ENCODE data around the gene RAF1. TPM values are rescaled to one million over a fixed set of nuclear protein-coding genes. Genes with fewer than 3 reads are reported as not detected.

RAF1 gene
- total and polyA plus RNA-seq, 2 of the 13 experiments (the other 11 are each of a cell fraction or from before 2014, with no cell fraction given), result 72.2 to 91.4 TPM

- Histone ChIP-seq H4K20me1 (ENCODE audit: insufficient read depth, low read length) (peaks cover 58% of the 10 kb centered on the region), H3K9ac (ENCODE audit: insufficient read depth, low read depth, low read length) (no peak overlapping the region), H3K9me3 (ENCODE audit: low read length) (no peaks in the 10 kb centered on the region), H2AFZ (ENCODE audit: low read length) (no peak overlapping the region), H3K4me1 (ENCODE audit: insufficient read depth, low read length) (peaks cover 56% of the 10 kb centered on the region), H3K36me3 (replicated peaks in 1 of 2; ENCODE audit: control insufficient read depth in 1 of 2, insufficient read depth in 2 of 2, low read length in 2 of 2) (no peaks in the 10 kb centered on the region), H3K4me3 (replicated peaks in 1 of 3; ENCODE audit: insufficient read depth in 1 of 3, low read depth in 2 of 3, low read length in 3 of 3) (no peak overlapping the region), H3K4me2 (ENCODE audit: low read depth, low read length) (no peak overlapping the region), H3K27ac (ENCODE audit: extremely low read length, insufficient read depth, low read length) (no peak overlapping the region), H3K79me2 (ENCODE audit: insufficient read depth, low read length) (peaks cover 84% of the 10 kb centered on the region), H3K27me3 (ENCODE audit: control insufficient read depth in 1 of 2, insufficient read depth in 2 of 2, low read length in 2 of 2) (no peaks in the 10 kb centered on the region; a peak in 1 of 5 replicates)
- ChIA-PET POLR2A (no interaction called here), CTCF (ENCODE audit: low intra/inter-chr PET ratio, low total read pairs) (no interaction called here)
- ATAC-seq (no peak), DNase-seq (ENCODE audit: low spot score) (no peak), FAIRE-seq (no peak)
- TF ChIP-seq HMGA1 (CRISPR knock-in tag; conservative IDR thresholded peaks at IDR 0.05), result no peak
- no peak for TF ChIP-seq ZNF776 (CRISPR knock-in tag; IDR thresholded peaks at IDR 0.05)
- TF ChIP-seq ZNF205 (CRISPR knock-in tag; IDR thresholded peaks at IDR 0.05), result no peak
- no peak for TF ChIP-seq KMT2B (CRISPR knock-in tag; IDR thresholded peaks at IDR 0.05)
- no peak for TF ChIP-seq SATB2 (CRISPR knock-in tag; IDR thresholded peaks at IDR 0.05)
- TF ChIP-seq MEIS1 (CRISPR knock-in tag; IDR thresholded peaks at IDR 0.05; ENCODE audit: borderline replicate concordance), result no peak
- no peak for TF ChIP-seq WIZ (CRISPR knock-in tag; IDR thresholded peaks at IDR 0.05)
- TF ChIP-seq ZFAT (CRISPR knock-in tag; conservative IDR thresholded peaks at IDR 0.05), result no peak
- TF ChIP-seq THAP7 (CRISPR knock-in tag; IDR thresholded peaks at IDR 0.05), result no peak
- TF ChIP-seq SSRP1 (CRISPR knock-in tag; IDR thresholded peaks at IDR 0.05), result no peak
- TF ChIP-seq, protein P1, sequence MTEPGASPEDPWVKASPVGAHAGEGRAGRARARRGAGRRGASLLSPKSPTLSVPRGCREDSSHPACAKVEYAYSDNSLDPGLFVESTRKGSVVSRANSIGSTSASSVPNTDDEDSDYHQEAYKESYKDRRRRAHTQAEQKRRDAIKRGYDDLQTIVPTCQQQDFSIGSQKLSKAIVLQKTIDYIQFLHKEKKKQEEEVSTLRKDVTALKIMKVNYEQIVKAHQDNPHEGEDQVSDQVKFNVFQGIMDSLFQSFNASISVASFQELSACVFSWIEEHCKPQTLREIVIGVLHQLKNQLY (CRISPR knock-in tag; IDR thresholded peaks at IDR 0.05), result no peak
- TF ChIP-seq MAX (IDR thresholded peaks at IDR 0.05), result no peak
- TF ChIP-seq NFE2L1 (CRISPR knock-in tag; IDR thresholded peaks at IDR 0.05; ENCODE audit: borderline replicate concordance), result no peak
- TF ChIP-seq FOXP4 (CRISPR knock-in tag; IDR thresholded peaks at IDR 0.05), result no peak
- in situ Hi-C loops (cut with HindIII; ENCODE audit: extremely low pct_ligation_motif_present, low pct_unique_long_range_greater_than_20kb), result no loop called here
- intact Hi-C loops (cut with micrococcal nuclease; ENCODE audit: unreplicated experiment), result no loop called here
- BruUV-seq (replicated peaks), result no TSS peak
- 97% methylated on average over 5 of the region's 5 CpGs for WGBS (ENCODE audit: low lambda C conversion rate)
Measured at GRCh38 chr3:12560505-12561190, 103.3 kb downstream of the RAF1 start.
